Left colon (tissue), 2 donors: Measurements from ENCODE around the gene FAM177B. TPM values are rescaled to one million over a fixed set of nuclear protein-coding genes. Genes with fewer than 3 reads are reported as not detected.

Experiments
- ATAC-seq: fragments of 200-7000 bp; cut with Tn5 transposase; one replicate; pipeline ENCODE4 v1.9.1; 2020; ENCODE audit warnings: mild to moderate bottlenecking, moderate library complexity
- DNase-seq, 2 donors: peaks; one replicate each; pipeline ENCODE4 v3.0.0-alpha.2; 2020
- intact Hi-C, 2 donors: fragments of 100-400 bp; cut with DNase I in 1 of 2; cut with micrococcal nuclease in 1 of 2; formaldehyde crosslinking; loops; one replicate each; pipeline versions ENCODE4 v1.11.2 to v1.14.0; 2022; cut with DNase I, micrococcal nuclease
- total RNA-seq, 2 donors: library from RNA; stranded (reverse); fragmentation: NEBNext Ultra II Directional; extraction: Animal tissue kit (Norgen Biotek cat#: 25700); gene quantifications; one replicate each; pipeline ENCODE4 v1.2.1, GENCODE V29; 2021
- donor health status: DM: no; HTN: no; CAD: no.
- donor health status: DM: yes; HTN: yes; CAD: no.

FAM177B gene
- total RNA-seq, 2 donors from 2014 or later, result 17.8 to 19.1 TPM

DNA sequence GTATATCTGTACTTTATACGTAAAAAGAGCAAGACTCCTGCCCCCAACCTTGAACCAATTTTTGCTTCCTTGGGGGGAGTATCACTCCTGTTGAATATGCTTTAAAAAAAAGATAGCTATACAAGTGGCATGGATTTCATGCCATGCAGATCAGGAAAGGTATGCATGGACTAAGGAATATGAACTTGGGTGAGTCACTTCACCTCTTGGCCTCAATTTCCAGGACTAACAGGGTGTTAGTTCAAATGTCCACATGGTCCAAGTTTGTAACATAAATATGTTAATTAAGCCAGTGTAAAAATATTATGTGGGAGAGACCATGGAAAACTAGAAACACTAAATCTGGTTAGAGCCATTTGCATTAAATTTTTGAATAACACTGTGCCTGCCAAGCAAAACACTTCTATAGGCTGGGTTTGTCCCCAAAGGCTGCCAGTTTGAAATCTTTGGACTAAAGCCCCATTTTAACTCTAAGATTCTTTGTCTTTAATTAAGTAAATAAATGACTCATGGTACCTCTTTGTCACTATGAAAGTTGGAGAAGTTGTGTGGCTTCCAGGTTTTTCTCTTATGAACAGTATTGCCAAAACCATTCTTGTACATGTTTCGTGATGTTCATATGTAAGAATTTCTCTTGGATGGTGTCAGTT is 33.1 kb downstream of the FAM177B start:
- no peak for ATAC-seq
- DNase-seq, result no peak
- intact Hi-C loops, result no loop called here

DNA sequence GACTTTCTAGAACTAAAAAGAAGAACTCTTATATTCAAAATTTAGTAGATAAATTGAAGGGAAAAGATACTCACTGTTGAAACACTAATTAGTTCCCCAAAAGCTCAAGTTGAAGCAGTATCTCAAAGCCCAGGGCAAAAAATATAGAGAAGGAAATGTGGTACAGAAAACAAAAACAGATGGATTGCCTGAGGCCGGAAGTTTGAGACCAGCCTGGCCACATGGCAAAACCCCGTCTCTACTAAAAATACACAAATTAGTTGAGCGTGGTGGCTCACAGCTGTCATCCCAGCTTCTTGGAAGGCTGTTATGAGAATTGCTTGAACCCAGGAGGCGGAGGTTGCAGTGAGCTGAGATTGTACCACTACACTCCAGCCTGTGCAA is 36.0 kb downstream of the FAM177B start:
- ATAC-seq (no peak), DNase-seq (no peak)
- intact Hi-C loops, result no loop called here

DNA sequence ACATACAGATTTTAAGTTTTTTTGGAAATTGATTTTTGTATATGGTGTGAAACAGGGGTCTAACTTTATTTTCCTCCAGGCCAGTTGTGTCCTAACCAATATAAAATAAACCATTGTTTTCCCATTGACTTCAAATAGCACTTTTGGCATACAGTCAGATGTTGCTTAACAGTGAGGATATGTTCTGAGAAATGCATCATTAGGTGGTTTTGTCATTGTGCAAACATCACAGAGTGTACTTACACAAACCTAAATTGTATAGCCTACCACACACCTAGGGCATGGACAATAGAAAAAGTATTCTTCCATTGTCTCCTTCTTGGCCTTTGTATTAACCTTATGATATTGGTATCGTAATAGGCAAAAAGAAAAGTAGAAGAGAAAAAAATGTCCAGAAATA is 40.5 kb downstream of the FAM177B start:
- DNase-seq (no peak), ATAC-seq (no peak)
- intact Hi-C loops, result no loop called here

DNA sequence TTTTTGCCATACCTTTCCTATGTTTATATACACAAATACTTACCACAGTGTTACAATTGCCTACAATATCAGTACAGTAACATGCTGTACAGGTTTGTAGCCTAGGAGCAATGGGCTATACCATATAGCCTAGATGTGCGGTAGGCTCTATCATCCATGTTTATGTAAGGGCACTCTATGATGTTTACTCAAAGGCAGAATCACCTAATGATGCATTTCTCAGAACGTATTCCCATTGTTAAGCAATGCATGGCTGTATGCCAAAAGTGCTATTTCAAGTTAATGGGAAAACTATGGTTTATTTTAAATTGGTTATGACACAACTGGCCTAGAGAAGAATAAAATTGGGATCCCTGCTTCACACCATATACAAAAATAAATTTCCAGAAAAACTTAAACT is 41.0 kb downstream of the FAM177B start:
- ATAC-seq (no peak), DNase-seq (no peak)
- intact Hi-C loops, result no loop called here

DNA sequence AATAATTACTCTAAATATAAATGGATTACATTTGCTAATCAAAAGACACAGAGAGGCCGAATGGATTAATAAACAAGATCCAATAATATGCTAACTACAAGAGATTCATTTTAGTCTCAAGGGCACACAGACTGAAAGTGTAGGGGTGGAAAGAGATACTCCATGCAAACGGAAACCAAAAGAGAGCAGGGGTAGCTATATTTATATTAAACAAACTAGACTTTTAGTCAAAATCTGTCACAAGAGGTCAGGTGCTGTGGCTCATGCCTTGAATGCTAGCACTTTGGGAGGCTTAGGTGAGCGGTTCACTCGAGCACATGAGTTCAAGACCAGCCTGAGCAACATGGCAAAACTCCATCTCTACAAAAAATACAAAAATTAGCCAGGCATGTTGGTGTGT is 44.2 kb downstream of the FAM177B start:
- no peak for DNase-seq
- intact Hi-C loops, result no loop called here
- ATAC-seq, result no peak

DNA sequence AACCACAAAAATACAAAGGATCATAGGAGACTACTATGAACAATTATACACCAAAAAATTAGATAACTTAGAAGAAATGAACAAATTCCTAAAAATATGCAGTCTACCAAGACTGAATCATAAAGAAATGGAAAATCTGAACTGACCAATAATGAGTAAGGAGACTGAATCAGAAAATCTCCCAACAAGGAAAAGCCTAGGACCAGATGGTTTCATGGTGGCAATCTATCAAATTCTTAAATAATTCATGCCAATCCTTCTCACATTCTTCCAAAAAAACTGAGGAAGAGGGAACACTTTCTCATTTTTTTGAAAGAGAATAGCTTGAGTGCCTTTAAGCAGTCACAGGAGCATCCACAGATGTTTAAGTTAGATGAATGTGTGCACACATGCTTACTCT is 46.0 kb downstream of the FAM177B start:
- no peak for ATAC-seq
- intact Hi-C loops, result no loop called here
- DNase-seq, result no peak

DNA sequence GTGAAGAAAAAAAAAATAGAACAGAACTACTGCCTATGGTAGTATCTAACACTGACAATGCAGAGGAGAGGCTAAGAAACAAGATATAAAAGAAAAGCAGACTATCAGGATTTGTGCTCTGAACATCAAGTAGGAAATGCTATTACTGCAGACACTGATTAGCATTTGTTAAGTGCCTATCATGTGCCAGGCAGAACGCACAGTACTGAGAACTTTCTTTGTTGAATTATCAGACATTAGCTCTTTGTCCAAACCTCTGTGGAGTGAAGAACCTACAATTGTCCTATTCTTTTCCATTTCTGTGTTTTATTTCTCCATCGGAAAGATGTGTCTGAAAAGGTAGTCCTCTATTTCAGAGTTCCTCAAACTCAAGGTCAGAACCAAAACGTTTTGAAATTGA is 47.4 kb downstream of the FAM177B start:
- intact Hi-C loops, result no loop called here
- ATAC-seq, result no peak
- DNase-seq, result no peak

DNA sequence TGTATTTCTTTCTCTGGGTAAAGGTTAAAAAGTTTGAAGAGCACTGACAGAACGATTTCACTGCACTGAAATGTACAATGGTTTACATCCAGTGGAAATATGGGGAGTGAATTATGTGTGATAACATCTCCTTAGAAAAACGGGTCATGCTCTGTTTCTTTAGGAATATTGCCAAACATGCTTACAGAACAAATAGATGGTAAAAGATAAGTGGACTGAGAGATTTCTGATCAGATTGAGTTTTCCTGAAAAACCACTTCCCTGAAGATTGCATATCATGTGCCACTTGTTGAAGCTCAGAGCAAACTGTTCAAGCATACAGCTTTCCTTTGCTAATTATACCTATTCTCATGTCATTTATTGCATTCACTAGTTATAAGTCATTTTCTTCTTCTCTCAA is 47.9 kb downstream of the FAM177B start:
- no peak for DNase-seq
- intact Hi-C loops, result no loop called here
- ATAC-seq, result no peak

DNA sequence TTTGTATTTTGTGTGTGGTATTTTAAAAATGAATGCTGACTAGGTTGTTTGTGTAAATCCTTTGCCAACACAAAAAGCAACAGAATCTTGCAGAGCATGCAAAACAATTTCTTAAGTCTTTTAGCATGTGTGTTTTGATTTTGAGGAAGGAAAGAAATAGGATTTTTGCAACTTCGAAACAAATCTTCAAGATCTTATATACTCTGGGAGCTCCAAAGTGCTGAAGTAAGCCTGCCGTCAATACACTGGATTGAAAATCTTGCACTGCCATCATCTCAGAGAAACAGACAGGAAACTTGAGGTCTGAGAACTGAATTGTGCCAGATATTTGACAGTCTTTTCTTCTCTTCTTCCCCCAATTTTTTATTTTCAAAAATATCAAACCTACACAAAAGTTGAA is 48.5 kb downstream of the FAM177B start:
- DNase-seq, result no peak
- intact Hi-C loops, result no loop called here
- ATAC-seq, result no peak

DNA sequence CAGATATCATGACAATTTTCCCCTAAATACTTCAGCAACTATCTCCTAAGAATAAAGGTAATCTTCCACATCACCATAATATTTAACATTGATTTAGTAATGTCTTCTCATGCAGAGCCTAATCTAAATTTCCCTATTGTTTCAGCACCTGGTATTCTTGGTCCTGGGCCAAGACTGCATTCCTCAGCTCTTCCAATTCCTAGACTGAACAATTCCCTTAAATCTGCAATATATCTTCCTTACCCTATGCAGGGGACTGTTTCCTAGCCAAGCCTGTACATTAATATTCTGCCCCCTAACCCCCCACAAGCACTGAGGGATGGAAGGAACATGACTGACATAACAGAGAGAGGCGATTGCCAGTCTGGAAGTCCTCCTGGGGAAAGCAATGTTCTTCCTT is 49.1 kb downstream of the FAM177B start:
- intact Hi-C loops, result no loop called here
- ATAC-seq, result no peak
- no peak for DNase-seq

DNA sequence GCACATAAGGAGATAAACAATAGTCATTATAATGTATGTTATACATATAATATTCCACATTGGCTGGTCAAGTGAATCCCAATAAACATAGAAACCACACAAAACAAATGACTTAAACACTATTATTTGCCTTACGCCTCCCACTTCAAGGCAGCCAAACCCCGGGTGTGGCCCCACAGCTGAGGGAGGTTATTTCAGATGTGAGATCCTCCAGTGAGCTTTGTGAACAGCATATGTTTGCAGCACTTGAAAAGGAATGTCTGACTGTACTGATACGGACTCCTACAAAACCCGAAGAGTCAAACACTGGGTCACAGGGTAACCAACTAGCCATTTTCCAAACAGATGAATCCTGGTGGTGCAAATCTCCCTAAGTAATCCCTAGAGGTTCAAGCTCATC is 50.7 kb downstream of the FAM177B start:
- DNase-seq, result no peak
- intact Hi-C loops, result no loop called here
- no peak for ATAC-seq

DNA sequence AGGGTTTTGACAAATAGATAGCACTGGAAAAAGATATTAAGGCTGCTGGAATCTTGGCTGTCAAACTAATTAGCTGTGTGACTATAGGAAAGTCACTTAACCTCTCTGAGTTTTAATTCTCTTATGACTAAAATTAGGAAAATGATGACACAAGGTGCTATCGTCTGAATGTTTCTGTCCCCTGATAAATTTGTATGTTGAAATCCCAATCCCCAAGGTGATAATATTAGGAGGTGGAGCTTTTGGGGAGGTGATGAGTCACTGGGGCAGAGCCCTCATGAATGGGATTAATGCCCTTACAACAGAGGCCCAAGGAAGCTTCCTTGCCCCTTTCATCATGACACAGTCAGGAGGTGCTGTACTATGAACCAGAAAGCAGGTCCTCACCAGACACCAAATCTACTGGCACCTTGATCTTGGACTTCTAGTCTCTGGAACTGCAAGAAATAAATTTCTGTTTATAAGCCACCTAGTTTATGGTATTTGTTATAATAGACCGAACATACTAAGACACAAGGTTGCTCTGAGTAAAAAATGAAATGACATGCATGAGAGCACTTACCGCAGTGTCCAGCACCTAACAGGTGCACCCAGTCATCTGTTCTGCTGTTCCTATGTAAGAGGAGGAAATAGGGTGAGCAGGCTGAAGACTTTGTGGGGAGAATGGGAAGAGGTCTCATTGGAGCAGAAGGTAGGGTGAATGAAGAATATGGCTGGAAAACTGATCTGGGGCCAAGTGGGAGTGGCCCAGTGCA is 51.6 kb downstream of the FAM177B start:
- intact Hi-C loops, result no loop called here
- no peak for ATAC-seq
- DNase-seq, result no peak

DNA sequence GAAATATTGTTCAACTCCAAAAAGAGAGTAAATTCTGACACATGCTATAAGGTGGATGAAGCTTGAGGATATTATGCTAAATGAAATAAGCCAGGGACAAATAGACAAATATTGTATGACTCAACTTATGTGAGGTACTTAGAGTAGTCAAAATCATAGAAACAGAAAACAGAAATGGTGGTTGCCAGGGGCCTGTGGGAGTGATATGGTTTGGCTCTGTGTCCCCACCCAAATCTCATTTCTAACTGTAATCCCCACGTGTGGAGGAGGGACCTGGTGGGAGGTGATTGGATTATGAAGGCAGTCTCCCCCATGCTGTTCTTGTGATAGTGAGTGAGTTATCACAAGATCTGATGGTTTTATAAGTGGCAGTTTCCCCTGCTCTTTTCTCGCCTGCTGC is 53.1 kb downstream of the FAM177B start:
- intact Hi-C loops, result loop anchor here in 1 of 2 donors (5.0 kb wide), 1 partner anchor 292 kb away; no protein-coding TSS in a partner anchor
- DNase-seq (no peak), ATAC-seq (no peak)

DNA sequence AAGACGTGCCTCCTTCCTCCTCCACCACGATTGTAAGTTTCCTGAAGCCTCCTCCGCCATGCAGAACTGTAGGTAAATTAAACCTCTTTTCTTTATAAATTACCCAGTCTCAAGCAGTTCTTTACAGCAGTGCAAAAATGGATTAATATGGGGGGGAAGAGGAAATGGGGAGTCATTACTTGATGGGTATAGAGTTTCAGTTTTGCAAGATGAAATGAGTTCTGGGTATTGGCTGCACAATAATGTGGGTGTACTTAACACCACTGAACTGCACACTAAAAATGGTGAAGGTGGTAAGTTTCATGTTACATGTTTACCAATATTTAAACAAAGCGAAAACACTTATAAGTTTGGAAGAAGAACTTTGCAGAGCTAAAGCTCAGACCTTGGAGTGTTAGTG is 53.5 kb downstream of the FAM177B start:
- ATAC-seq (no peak), DNase-seq (no peak)
- intact Hi-C loops, result loop anchor here in 1 of 2 donors (5.0 kb wide), 1 partner anchor 292 kb away; no protein-coding TSS in a partner anchor

DNA sequence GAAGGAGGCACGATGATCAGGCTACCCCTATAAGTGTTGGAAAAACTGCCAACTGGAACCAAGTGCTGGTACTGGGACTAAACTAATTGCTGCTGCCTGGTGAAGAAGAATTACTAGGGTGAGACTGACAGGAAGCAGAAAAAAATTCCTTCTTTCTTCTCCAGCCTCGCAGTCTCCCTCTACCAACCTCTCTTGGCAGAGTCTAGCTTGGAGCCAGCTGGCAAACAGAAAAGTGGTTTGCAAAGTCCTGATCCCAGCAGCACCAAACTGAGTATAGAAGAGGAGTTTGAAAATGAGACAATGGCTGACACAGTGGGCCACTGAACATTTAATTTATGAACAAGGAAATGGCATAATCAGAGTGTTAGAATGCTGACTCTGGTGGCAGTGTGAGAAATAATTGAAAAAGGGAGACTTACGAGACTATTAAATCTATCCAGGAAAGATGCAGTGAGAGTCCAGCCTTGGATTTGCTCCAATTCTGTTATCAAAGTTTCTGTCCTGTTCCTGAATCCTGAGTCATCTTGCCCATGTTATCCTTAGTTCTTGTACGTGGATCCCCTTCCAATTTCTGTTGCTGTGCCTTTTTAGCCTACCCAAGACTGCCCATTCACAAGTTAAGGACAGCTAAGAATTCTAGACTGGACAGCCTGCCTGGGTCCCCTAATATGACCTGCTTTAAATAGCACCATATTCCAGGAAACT is 54.2 kb downstream of the FAM177B start:
- no peak for DNase-seq
- ATAC-seq, result no peak
- intact Hi-C loops, result loop anchor here in 1 of 2 donors (5.0 kb wide), 1 partner anchor 291 kb away; no protein-coding TSS in a partner anchor

DNA sequence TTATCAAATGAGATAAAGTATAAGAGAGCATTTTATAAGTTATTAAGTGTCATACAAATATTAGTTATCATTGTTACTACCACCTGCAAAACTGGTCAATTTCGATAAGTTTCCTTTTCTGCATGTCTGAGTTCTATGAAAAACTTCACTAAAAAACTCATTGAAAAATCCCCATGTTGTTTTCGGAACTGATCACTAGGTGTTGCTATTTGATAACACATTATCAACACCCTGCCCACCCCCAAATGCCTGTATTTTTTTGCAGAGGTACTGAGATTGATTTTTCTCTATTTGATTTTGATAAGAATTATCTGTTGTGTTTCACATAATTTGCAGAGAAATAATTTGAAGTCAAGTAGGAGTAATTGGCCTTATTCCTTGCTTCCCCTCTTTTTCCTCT is 55.7 kb downstream of the FAM177B start:
- ATAC-seq (no peak), DNase-seq (no peak)

DNA sequence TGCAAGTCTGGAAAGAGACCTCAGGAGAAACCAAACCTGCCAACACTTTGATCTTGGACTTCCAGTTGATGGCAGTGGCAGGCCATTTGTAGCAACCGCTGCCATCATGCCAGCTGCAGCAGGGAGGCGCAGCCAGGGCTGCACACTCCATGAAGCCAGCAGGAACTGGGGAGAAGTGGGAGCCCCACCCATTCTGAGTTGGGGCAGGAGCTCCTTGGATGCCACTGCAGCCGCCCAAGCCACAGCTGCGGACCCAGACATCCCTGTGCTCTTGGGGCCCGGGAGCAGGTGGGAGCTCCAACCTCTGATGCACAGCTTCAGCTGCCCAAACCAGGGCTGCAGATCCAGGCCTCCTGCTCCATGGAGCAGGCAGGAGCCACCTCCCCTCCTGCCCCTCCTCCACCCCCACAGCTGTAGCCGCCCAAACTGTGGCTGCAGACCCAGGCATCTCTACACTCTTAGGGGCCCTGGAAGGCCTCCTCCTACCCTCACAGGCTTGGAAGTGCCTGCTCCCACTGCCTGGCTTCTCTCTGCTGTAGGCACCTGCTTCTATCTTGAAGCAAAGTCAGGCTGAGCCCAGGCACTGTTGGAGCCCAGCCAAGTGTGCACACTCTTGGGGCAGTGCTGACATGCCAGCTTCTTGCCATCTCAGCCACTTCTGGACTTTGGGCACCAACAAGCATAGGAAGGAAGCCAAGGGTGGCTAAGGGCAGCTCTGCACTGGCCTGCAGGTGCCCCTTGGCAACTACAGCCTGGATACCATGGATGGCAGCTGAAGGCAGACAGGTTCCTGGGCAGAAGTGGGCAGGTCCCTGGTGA is 57.9 kb downstream of the FAM177B start:
- intact Hi-C loops, result loop anchor here in 1 of 2 donors (5.0 kb wide), 1 partner anchor 287 kb away; no protein-coding TSS in a partner anchor
- DNase-seq (no peak), ATAC-seq (peak; percentile 66)

More for the DNA sequence above, 55.7 kb downstream of the FAM177B start:
- intact Hi-C loops, result loop anchor here in 1 of 2 donors (5.0 kb wide), 1 partner anchor 290 kb away; no protein-coding TSS in a partner anchor

DNA sequence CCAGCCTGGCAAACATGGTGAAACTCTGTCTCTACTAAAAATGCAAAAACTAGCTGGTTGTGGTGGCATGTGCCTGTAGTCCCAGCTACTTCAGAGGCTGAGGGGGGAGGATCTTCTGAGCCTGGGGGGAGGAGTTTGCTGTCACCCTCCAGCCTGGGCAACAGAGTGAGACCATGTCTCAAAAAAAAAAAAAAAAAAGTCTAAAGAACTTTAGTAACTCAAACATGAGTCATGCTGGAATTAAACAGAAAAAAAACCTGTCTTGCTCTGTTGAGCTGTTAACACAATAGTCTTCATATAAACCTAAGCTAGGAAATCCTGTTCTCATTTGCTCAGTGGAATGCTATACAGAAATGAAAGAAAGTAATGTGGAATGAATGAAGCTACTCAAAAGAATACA is 61.1 kb downstream of the FAM177B start:
- no peak for DNase-seq
- ATAC-seq, result no peak
- intact Hi-C loops, result no loop called here

DNA sequence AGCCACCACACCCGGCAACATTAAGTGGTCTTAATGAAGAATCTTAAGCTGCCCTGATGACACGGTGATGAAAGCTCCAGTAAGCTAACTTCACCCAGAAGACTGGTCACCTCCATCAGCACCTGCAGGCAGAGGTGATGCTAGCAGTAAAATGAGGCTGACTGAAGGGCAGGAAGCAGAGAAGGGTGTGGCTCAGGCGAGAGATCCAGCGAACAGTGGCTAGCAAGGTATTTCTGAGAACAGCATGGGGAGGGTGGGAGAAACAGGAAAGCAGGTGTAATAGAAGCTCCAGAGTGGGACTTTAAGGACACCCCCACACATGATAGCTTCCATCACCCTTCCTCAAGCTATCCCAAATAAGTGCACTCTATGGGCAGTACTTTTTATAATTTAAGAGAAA is 62.0 kb downstream of the FAM177B start:
- intact Hi-C loops, result no loop called here
- no peak for DNase-seq
- ATAC-seq, result no peak
